Subcutaneous abdominal adipose tissue (tissue), 5 donors: Measurements from ENCODE around the gene PDE7B.
A peak's percentile ranks its signal among the peaks of the same experiment; 100 is the strongest.

Source experiments
- H3K27ac ChIP-seq: one replicate; pipeline ENCODE4 v1.7.0; 2013; ENCODE audit warnings: low read depth, mild to moderate bottlenecking, inconsistent platforms, low read length, moderate library complexity
- H3K27me3 ChIP-seq, 5 donors: one replicate each; pipeline ENCODE4 v1.7.0; 2013; ENCODE audit warnings: low read length in 5 of 5, inconsistent platforms in 1 of 5; ENCODE audit not compliant: control insufficient read depth in 5 of 5, insufficient read depth in 4 of 5
- H3K36me3 ChIP-seq, 5 donors: one replicate each; pipeline ENCODE4 v1.7.0; 2013; ENCODE audit warnings: low read length in 5 of 5; ENCODE audit not compliant: control insufficient read depth in 5 of 5, insufficient read depth in 5 of 5
- H3K4me1 ChIP-seq, 5 donors: one replicate each; pipeline ENCODE4 v1.7.0; 2013; ENCODE audit warnings: low read length in 5 of 5, mild to moderate bottlenecking in 3 of 5, moderate library complexity in 1 of 5; ENCODE audit not compliant: control insufficient read depth in 5 of 5, insufficient read depth in 5 of 5
- H3K4me3 ChIP-seq, 5 donors: one replicate each; pipeline ENCODE4 v1.7.0; 2013; ENCODE audit warnings: low read length in 5 of 5, low read depth in 1 of 5
- H3K9ac ChIP-seq, 5 donors: one replicate each; pipeline ENCODE4 v1.7.0; 2013; ENCODE audit warnings: low read length in 5 of 5, mild to moderate bottlenecking in 4 of 5, moderate library complexity in 3 of 5
- H3K9me3 ChIP-seq, 5 donors: one replicate each; pipeline ENCODE4 v1.7.0; 2013; ENCODE audit warnings: low read length in 5 of 5; ENCODE audit not compliant: control insufficient read depth in 5 of 5
- donor health status: healthy.
- donor health status: healthy.
- donor health status: healthy.
- donor health status: healthy.
- donor health status: healthy.

PDE7B gene

DNA sequence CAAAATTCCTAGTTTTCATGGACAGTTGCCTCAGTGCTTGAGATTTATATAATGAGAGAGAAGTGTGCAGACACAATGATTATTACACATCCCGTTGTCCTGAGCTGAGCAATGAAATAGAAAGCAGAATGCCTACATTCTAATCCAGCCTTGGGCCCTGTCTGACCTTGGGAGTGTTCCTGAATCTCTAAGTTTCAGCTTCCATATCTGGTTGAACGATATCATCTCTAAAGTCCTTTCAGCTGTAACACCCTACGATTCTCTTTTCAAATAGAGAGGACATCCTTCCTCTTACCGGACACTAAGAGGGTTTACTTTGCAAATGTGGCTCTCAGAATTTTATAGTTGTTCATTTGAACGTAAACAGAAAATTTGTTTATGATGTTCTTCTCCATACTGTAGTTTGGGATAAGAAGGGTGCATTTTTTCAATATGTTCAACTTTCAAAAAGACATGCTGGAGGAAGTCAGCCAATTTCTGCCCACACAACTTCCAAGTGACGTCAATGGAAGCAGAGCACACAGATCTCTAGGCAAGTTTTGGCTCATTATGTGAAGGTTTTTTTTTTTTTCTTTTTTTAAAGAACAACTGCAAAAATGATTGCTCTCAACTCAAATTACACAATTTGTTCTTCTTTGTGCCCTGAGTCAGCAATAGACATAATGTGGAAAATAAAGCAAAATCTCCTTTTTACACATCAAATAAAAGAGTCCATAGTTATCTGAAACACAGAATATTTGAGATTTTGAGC lies 50.4 kb downstream of the PDE7B start:
- Histone ChIP-seq H3K9me3 (no peaks in the 10 kb centered on the region), H3K4me3 (peak overlapping the region in 3 of 5 donors; percentile 5 to 40 (median 37)), H3K36me3 (no peaks in the 10 kb centered on the region), H3K27me3 (no peaks in the 10 kb centered on the region), H3K4me1 (peaks cover 0 to 21% (median 17%) of the 10 kb centered on the region in 5 donors), H3K27ac (peak overlapping the region; percentile 48), H3K9ac (no peak overlapping the region)

GRCh38 chr6:135902756-135903331 lies 51.3 kb downstream of the PDE7B start:
- Histone ChIP-seq H3K4me3 (no peak overlapping the region), H3K9ac (no peak overlapping the region), H3K27ac (peak overlapping the region; percentile 48), H3K9me3 (no peaks in the 10 kb centered on the region), H3K27me3 (no peaks in the 10 kb centered on the region), H3K36me3 (no peaks in the 10 kb centered on the region), H3K4me1 (peaks cover 0 to 21% (median 17%) of the 10 kb centered on the region in 5 donors)

DNA sequence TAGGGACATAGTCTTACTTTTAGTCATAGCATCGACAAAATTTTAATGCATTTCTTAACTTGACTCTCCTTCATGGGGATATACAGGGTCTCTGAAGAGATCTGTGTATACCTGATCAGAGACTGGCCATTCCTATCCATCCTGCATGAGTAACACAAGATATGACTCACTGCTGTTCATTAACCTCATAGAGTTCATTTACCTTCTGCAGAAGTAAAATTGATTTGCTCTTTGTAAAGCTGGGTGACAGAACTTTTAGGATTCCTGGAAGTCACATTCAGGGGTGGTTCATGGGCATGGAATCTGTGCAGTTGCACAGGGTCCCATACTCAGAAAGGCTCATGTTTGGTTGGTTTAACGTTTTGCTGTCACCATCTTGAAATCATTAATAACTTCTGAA lies 53.2 kb downstream of the PDE7B start:
- no peak overlapping the region for H3K27ac ChIP-seq
- H3K4me1 ChIP-seq, result peaks cover 0 to 21% (median 17%) of the 10 kb centered on the region in 5 donors
- H3K4me3 ChIP-seq, result no peak overlapping the region
- no peaks in the 10 kb centered on the region for H3K36me3 ChIP-seq
- no peaks in the 10 kb centered on the region for H3K27me3 ChIP-seq
- no peak overlapping the region for H3K9ac ChIP-seq
- H3K9me3 ChIP-seq, result no peaks in the 10 kb centered on the region

GRCh38 chr6:135905604-135906300 lies 54.3 kb downstream of the PDE7B start:
- Histone ChIP-seq H3K4me3 (no peak overlapping the region), H3K27me3 (no peaks in the 10 kb centered on the region), H3K36me3 (no peaks in the 10 kb centered on the region), H3K27ac (no peak overlapping the region), H3K9me3 (no peaks in the 10 kb centered on the region), H3K4me1 (peaks cover 0 to 21% (median 17%) of the 10 kb centered on the region in 5 donors), H3K9ac (no peak overlapping the region)

DNA sequence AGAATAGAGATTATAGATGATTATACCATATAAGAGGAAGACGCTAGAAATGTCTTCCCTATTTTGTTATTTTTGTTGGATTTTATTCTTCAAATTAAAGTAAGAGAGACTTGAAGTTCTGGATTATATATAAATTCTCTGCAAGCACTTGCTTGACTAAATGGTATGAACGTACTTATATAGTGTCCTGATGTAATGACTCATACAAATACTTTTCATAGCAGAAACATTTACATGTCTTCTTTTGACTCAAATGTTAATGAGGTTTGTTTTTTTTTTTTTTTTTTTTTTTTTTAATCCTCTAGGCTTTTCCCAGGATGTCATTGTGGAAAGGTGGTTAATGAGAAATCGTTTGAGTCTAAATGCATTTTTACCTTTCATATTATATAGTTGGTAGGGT lies 55.0 kb downstream of the PDE7B start:
- Histone ChIP-seq H3K4me3 (no peak overlapping the region), H3K9ac (no peak overlapping the region)

DNA sequence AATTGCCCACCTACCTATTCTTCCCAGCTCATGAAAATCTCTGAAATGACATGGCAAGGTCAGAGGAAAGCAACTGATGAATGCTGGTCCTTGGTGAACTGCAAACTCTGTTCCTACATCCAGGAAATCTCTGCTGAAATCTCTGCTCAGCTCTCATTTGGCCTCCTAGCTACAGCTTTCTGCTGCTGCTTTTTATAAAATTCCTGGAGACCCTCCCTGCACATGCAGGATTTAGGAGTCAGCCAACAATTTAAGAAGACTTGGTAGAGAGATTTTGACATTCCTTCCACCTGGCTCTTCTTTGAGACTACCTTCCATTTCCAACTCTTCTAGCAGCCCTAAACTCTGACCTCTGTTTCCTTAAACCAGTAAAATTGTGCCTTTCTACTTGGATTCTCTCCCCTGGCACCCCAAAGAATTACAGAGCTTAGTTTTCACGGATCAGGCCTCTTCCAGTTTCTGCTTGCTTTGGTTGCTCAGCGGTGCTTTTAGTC lies 55.5 kb downstream of the PDE7B start:
- no peaks in the 10 kb centered on the region for H3K36me3 ChIP-seq
- peaks cover 0 to 14% (median 11%) of the 10 kb centered on the region in 5 donors for H3K4me1 ChIP-seq
- H3K4me3 ChIP-seq, result no peak overlapping the region
- H3K27me3 ChIP-seq, result no peaks in the 10 kb centered on the region
- H3K9ac ChIP-seq, result no peak overlapping the region
- H3K9me3 ChIP-seq, result no peaks in the 10 kb centered on the region
- no peak overlapping the region for H3K27ac ChIP-seq

More for the DNA sequence above, 55.0 kb downstream of the PDE7B start:
- Histone ChIP-seq H3K27me3 (no peaks in the 10 kb centered on the region), H3K36me3 (no peaks in the 10 kb centered on the region), H3K9me3 (no peaks in the 10 kb centered on the region), H3K27ac (no peak overlapping the region), H3K4me1 (peaks cover 0 to 19% (median 16%) of the 10 kb centered on the region in 5 donors)

DNA sequence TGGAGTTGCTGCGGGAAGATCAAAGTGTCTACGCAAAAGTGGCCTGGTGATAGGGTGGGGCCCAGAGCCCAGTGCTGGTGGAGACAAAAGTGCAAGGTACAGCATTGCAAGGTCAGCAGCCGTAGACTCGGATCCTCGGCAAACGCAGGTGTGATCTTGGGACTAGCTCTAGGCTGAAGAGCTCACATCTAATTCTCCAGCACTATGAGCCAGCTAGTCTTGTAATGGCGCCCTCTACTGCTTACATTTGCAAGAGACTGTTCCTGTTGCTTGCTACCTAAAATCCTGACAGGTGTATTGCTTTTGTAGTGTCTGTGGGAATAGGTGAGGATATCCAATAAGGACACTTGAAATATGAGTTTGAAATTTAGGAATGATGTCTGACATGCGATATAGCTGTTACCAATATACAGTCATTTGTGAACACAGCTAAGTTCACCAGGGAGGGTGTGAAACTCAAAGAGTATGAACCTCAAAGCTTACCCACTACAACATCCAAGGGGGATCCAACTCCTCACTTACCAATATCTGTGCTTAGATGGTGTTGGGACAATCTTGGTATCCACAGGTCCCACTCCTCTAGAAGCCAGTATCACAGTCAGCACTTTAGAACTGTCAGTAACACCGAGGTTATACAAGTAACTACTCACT lies 58.4 kb downstream of the PDE7B start:
- no peaks in the 10 kb centered on the region for H3K4me1 ChIP-seq
- no peak overlapping the region for H3K9ac ChIP-seq
- no peak overlapping the region for H3K27ac ChIP-seq
- no peak overlapping the region for H3K4me3 ChIP-seq
- H3K36me3 ChIP-seq, result no peaks in the 10 kb centered on the region
- no peaks in the 10 kb centered on the region for H3K27me3 ChIP-seq
- H3K9me3 ChIP-seq, result no peaks in the 10 kb centered on the region

DNA sequence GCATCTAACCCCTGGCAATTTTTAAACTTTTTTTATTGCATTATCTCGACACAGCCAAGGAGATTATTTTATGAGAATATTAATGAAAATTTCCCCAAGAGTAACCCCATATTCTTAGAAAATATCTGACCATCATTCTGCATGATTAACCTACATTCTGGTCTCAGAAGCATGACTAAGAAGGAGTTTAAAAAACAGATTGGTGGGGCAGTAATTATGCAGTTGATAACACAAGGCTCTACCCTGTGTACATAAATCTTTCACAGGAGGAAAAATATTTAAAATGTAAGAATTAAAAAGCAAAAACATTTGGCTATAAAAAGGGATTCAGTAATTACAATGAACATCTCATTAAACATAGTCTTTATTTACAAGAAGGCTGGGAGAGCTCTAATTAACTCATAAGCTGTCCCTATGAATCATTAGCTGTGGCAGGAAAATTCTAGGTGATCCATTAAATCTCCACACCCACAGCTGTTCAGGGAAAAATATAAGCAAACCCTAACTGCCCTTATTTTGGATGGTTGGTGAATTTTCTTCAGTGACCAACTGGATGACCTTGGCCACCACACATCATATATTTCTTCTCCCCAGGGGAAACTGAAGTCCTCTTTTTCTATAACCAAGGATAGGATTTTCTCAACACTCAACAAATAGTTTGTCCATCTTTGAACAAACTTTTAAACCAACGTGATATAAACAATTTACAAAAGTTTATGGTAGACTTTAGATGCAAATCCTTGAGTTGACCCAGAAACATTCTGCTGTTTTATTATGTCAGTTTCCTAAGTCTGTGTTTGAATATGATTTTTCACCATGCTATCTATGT lies 59.5 kb downstream of the PDE7B start:
- Histone ChIP-seq H3K4me1 (no peaks in the 10 kb centered on the region), H3K36me3 (no peaks in the 10 kb centered on the region), H3K27me3 (no peaks in the 10 kb centered on the region), H3K9me3 (no peaks in the 10 kb centered on the region), H3K27ac (no peak overlapping the region), H3K4me3 (no peak overlapping the region), H3K9ac (no peak overlapping the region)

GRCh38 chr6:135913785-135914184 lies 62.3 kb downstream of the PDE7B start:
- no peaks in the 10 kb centered on the region for H3K27me3 ChIP-seq
- no peaks in the 10 kb centered on the region for H3K4me1 ChIP-seq
- no peak overlapping the region for H3K4me3 ChIP-seq

More at GRCh38 chr6:135913785-135914184, 62.3 kb downstream of the PDE7B start:
- H3K9me3 ChIP-seq, result no peaks in the 10 kb centered on the region
- no peak overlapping the region for H3K27ac ChIP-seq
- H3K36me3 ChIP-seq, result no peaks in the 10 kb centered on the region
- no peak overlapping the region for H3K9ac ChIP-seq
